ENCODE data around the gene CISH.

Gene CISH

DNA sequence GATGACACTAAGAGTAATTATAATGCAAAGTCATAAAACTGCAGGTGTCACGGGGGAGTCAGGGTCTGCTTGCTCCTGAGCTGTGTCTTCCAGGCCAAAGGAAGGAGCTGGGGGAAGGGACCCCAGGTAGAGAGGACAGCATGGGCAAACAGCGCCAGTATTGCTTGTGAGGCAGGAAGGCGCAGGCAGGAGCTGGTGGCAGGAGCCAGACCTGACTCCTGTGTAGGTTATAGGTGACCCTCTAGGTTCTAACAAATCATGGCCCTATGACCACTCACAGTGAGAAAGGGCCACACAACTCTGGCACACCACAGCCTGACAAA lies 1.9 kb downstream of the CISH start:
- no peak for TF ChIP-seq ZFP30 (CRISPR knock-in tag; IDR thresholded peaks at IDR 0.05)
- no peak for TF ChIP-seq CSDC2 (CRISPR knock-in tag; IDR thresholded peaks at IDR 0.05)
- TF ChIP-seq PPARA (CRISPR knock-in tag; IDR thresholded peaks at IDR 0.05; ENCODE audit: borderline replicate concordance): no peak
- no peak for TF ChIP-seq CSRNP3 (CRISPR knock-in tag; IDR thresholded peaks at IDR 0.05)
- TF ChIP-seq, protein P1, sequence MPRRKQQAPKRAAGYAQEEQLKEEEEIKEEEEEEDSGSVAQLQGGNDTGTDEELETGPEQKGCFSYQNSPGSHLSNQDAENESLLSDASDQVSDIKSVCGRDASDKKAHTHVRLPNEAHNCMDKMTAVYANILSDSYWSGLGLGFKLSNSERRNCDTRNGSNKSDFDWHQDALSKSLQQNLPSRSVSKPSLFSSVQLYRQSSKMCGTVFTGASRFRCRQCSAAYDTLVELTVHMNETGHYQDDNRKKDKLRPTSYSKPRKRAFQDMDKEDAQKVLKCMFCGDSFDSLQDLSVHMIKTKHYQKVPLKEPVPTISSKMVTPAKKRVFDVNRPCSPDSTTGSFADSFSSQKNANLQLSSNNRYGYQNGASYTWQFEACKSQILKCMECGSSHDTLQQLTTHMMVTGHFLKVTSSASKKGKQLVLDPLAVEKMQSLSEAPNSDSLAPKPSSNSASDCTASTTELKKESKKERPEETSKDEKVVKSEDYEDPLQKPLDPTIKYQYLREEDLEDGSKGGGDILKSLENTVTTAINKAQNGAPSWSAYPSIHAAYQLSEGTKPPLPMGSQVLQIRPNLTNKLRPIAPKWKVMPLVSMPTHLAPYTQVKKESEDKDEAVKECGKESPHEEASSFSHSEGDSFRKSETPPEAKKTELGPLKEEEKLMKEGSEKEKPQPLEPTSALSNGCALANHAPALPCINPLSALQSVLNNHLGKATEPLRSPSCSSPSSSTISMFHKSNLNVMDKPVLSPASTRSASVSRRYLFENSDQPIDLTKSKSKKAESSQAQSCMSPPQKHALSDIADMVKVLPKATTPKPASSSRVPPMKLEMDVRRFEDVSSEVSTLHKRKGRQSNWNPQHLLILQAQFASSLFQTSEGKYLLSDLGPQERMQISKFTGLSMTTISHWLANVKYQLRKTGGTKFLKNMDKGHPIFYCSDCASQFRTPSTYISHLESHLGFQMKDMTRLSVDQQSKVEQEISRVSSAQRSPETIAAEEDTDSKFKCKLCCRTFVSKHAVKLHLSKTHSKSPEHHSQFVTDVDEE (CRISPR knock-in tag; IDR thresholded peaks at IDR 0.05): no peak
- no peak for TF ChIP-seq GLIS3 (CRISPR knock-in tag; IDR thresholded peaks at IDR 0.05)
- TF ChIP-seq POU6F1 (CRISPR knock-in tag; IDR thresholded peaks at IDR 0.05; ENCODE audit: borderline replicate concordance, low read depth): no peak
- no peak for TF ChIP-seq ZNF565 (CRISPR knock-in tag; conservative IDR thresholded peaks at IDR 0.05; ENCODE audit: low read depth)
- ATAC-seq: no peak

- no peak for ATAC-seq
- TF ChIP-seq POU6F1 (CRISPR knock-in tag; IDR thresholded peaks at IDR 0.05; ENCODE audit: borderline replicate concordance, low read depth) (no peak), ISL1 (CRISPR knock-in tag; IDR thresholded peaks at IDR 0.05) (no peak), ESRRG (CRISPR knock-in tag; IDR thresholded peaks at IDR 0.05) (no peak), GLIS3 (CRISPR knock-in tag; IDR thresholded peaks at IDR 0.05) (no peak), TCF4 (CRISPR knock-in tag; IDR thresholded peaks at IDR 0.05; ENCODE audit: borderline replicate concordance) (no peak), BACH2 (CRISPR knock-in tag; IDR thresholded peaks at IDR 0.05; ENCODE audit: borderline replicate concordance) (no peak), PPARA (CRISPR knock-in tag; IDR thresholded peaks at IDR 0.05; ENCODE audit: borderline replicate concordance) (no peak), CSRNP3 (CRISPR knock-in tag; IDR thresholded peaks at IDR 0.05) (no peak), RARB (CRISPR knock-in tag; IDR thresholded peaks at IDR 0.05) (no peak), OSR1 (CRISPR knock-in tag; IDR thresholded peaks at IDR 0.05) (no peak), ZFP30 (CRISPR knock-in tag; IDR thresholded peaks at IDR 0.05) (no peak)
- TF ChIP-seq, protein P1 (CRISPR knock-in tag; IDR thresholded peaks at IDR 0.05): no peak
Observed at GRCh38 chr3:50609071-50609762, 2.4 kb downstream of the CISH start.

GRCh38 chr3:50608278-50608677 lies 3.3 kb downstream of the CISH start:
- no peak for ATAC-seq
- TF ChIP-seq ISL1 (CRISPR knock-in tag; IDR thresholded peaks at IDR 0.05) (no peak), SNAI2 (CRISPR knock-in tag; IDR thresholded peaks at IDR 0.05) (no peak), GLIS3 (CRISPR knock-in tag; IDR thresholded peaks at IDR 0.05) (no peak), ZC3H10 (CRISPR knock-in tag; IDR thresholded peaks at IDR 0.05) (no peak), PPARA (CRISPR knock-in tag; IDR thresholded peaks at IDR 0.05; ENCODE audit: borderline replicate concordance) (no peak), OSR1 (CRISPR knock-in tag; IDR thresholded peaks at IDR 0.05) (no peak), RARB (CRISPR knock-in tag; IDR thresholded peaks at IDR 0.05) (no peak), CSDC2 (CRISPR knock-in tag; IDR thresholded peaks at IDR 0.05) (no peak), ZFP30 (CRISPR knock-in tag; IDR thresholded peaks at IDR 0.05) (no peak), ZNF70 (CRISPR knock-in tag; IDR thresholded peaks at IDR 0.05) (no peak)
- TF ChIP-seq, protein P2, sequence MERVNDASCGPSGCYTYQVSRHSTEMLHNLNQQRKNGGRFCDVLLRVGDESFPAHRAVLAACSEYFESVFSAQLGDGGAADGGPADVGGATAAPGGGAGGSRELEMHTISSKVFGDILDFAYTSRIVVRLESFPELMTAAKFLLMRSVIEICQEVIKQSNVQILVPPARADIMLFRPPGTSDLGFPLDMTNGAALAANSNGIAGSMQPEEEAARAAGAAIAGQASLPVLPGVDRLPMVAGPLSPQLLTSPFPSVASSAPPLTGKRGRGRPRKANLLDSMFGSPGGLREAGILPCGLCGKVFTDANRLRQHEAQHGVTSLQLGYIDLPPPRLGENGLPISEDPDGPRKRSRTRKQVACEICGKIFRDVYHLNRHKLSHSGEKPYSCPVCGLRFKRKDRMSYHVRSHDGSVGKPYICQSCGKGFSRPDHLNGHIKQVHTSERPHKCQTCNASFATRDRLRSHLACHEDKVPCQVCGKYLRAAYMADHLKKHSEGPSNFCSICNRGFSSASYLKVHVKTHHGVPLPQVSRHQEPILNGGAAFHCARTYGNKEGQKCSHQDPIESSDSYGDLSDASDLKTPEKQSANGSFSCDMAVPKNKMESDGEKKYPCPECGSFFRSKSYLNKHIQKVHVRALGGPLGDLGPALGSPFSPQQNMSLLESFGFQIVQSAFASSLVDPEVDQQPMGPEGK (CRISPR knock-in tag; IDR thresholded peaks at IDR 0.05; ENCODE audit: borderline replicate concordance): no peak
- TF ChIP-seq, protein P1 (CRISPR knock-in tag; IDR thresholded peaks at IDR 0.05): no peak
